ENCODE data around the gene MGAT4C. TPM values are rescaled to one million over a fixed set of nuclear protein-coding genes. Genes with fewer than 3 reads are reported as not detected.

MGAT4C gene
- total RNA-seq, 4 donors from 2014 or later: 0.16 TPM; not detected in 3

DNA sequence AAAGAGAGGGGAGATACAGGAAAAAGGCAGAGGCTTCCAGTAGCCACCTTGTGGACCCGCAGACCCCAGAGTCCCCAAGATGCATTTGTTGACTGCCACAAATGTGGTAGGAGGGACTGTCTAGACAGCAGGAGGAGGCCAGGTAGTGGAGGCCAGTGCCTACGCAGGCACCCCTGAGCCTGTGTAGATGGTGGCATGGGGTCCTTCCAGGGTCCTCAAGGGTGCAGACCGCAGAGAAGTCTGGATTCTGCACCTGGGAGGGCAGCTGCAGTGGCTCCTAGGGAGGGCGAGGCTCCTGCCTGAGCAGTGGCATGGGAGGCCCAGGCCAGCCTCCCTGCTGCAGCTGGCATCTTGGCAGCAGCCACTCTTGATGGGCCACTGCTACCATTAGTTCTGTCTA, 262.4 kb downstream of the MGAT4C start:
- TF ChIP-seq CTCF (IDR thresholded peaks at IDR 0.05; ENCODE audit: low read depth): no peak

DNA sequence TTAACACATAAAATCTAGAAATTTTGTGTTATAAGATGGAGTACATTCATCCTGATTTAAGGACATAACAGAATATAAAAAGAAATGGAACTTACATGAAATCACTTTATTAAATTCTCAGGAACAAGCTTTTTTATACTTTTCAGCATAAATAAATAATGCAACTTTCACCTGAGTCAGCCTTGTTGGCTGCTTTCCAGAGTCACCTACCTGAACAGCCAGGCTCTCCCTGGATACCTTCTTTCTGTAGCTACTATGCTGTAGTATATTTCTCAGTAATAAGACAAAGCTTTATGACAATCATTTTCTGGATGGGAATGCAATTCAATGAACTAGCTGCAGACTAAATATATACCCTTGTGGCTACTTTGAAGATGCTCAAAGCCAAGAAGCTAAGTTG, 270.2 kb downstream of the MGAT4C start:
- TF ChIP-seq CTCF (IDR thresholded peaks at IDR 0.05; ENCODE audit: low read depth): no peak

GRCh38 chr12:85983601-85984000, 272.6 kb downstream of the MGAT4C start:
- no peak for TF ChIP-seq CTCF (IDR thresholded peaks at IDR 0.05; ENCODE audit: low read depth)

DNA sequence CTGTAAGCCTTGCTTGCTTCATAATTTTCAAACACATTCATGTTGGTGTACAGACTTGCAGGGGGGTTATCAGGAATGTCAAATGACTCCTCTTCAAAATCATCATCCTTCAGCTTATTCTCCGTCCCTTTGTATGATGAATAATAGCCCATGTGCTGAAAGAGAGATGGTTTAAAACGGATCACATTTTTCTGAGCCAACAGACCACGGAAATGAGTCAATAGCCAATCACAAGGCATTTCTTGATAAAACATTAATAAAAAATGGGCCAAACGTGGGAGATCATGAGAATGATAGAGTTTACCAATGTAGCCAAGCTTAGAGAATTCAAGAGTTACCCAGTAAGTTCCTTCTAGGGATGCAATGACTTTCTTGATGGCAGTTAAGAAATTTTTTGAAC, 276.6 kb downstream of the MGAT4C start:
- no peak for TF ChIP-seq CTCF (IDR thresholded peaks at IDR 0.05; ENCODE audit: low read depth)

DNA sequence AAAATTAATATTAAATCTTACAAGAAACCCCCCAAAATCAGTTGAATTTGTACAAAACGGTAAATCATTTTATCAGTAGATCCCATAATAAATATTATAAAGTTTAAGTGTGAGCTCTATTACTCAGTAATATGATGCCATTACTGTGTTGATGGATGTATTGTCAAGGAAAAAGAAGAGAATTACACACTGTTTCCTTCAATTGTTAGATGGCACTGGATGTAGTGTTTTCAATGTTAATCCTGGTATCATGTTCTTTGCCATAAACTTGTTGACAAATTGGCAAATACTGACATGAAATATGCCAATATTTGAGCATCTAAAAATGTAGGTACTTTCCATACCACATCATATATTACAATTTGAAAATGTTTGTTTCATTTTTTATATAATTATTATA, 280.5 kb downstream of the MGAT4C start:
- no peak for TF ChIP-seq CTCF (IDR thresholded peaks at IDR 0.05; ENCODE audit: low read depth)

- no peak for TF ChIP-seq CTCF (IDR thresholded peaks at IDR 0.05; ENCODE audit: low read depth)
Observed at GRCh38 chr12:85971800-85972199, 284.4 kb downstream of the MGAT4C start.

DNA sequence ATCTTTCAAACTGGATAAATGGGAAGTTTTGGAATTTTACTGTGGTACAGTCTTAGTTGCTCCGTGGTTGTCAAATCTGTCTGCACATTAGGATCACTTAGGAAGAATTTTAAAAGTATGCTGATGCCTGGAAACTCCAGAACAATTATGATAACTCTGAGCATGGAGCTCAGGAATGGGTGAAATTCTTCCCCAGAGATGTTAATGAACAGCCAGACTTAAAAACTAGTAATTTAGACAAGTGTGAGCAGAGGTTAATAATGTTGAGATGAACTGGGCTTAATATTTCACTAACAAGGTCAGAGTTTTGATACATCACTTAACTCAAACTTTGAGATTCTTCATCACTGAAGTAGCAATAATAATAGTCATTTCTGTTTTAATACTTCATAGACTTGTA, 287.6 kb downstream of the MGAT4C start:
- TF ChIP-seq CTCF (IDR thresholded peaks at IDR 0.05; ENCODE audit: low read depth): no peak
